ENCODE measurements around the gene INHBB.
"Not testable (repeated sequence)": the region's sequence is repeated elsewhere in the genome, so short reads cannot be mapped to it uniquely, and the experiment has no call there.

Gene INHBB

GRCh38 chr2:120316528-120317179 is 29.3 kb upstream of the INHBB start:
- DNase-seq, result no peak

GRCh38 chr2:120317180-120317533 is 28.8 kb upstream of the INHBB start:
- DNase-seq, result no peak

DNA sequence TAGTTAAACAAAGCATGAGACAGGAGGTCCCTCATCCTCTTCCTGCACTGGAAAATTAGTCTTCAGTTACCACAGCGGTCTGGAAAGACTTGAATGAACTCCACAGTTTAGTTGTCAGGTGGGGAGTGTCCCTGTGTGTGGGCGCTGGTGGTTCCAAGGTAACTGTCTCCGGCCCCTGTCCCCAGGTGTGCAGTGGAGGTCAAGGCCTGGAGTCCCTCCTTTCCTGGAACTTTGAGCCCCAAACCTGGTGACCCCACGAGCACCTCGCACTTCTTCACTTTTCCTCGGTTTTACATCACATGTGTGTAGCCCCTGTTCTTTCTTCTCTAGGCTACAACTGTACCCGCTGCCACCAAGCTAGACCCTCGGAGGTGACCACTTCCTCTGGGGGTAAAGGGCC is 28.0 kb upstream of the INHBB start:
- DNase-seq, result no peak

- DNase-seq, result no peak
Measured at GRCh38 chr2:120318626-120319025, 27.3 kb upstream of the INHBB start.

GRCh38 chr2:120319123-120319522 is 26.8 kb upstream of the INHBB start:
- DNase-seq, result no peak

GRCh38 chr2:120319686-120320317 is 26.1 kb upstream of the INHBB start:
- no peak for DNase-seq

- no peak for DNase-seq
Measured at GRCh38 chr2:120320318-120320851, 25.6 kb upstream of the INHBB start.

GRCh38 chr2:120320887-120321556 is 24.9 kb upstream of the INHBB start:
- not testable (repeated sequence) for DNase-seq

- DNase-seq, result no peak
Measured at GRCh38 chr2:120321721-120322284, 24.1 kb upstream of the INHBB start.

GRCh38 chr2:120322329-120322728 is 23.6 kb upstream of the INHBB start:
- no peak for DNase-seq

GRCh38 chr2:120323214-120323613 is 22.7 kb upstream of the INHBB start:
- no peak for DNase-seq

GRCh38 chr2:120323807-120324399 is 22.0 kb upstream of the INHBB start:
- DNase-seq, result no peak

- DNase-seq, result no peak
Measured at GRCh38 chr2:120324933-120325332, 21.0 kb upstream of the INHBB start.

GRCh38 chr2:120326066-120326465 is 19.9 kb upstream of the INHBB start:
- no peak for DNase-seq

- DNase-seq, result no peak
Measured at GRCh38 chr2:120330946-120331822, 14.8 kb upstream of the INHBB start.

DNA sequence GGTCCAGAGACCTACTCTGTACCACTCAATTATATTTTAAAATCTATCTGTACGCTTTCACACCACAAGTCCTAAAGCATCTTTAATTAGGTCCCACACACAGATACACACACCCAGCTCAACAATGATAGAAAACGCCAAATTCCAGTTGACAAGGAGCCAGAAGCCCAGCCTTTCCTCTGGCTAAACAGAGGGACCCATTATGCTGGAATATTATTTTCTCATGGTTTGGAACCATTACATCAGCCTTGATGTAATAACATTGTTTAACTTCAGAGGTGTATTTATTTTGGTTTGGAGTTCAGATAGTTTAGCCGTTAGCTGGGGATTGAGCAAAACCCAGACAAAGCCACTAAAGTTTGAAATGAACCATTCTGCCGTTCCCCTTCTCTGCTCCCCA is 14.0 kb upstream of the INHBB start:
- DNase-seq, result no peak

- no peak for DNase-seq
Measured at GRCh38 chr2:120332384-120332783, 13.6 kb upstream of the INHBB start.

GRCh38 chr2:120334068-120334467 is 11.9 kb upstream of the INHBB start:
- DNase-seq, result no peak

DNA sequence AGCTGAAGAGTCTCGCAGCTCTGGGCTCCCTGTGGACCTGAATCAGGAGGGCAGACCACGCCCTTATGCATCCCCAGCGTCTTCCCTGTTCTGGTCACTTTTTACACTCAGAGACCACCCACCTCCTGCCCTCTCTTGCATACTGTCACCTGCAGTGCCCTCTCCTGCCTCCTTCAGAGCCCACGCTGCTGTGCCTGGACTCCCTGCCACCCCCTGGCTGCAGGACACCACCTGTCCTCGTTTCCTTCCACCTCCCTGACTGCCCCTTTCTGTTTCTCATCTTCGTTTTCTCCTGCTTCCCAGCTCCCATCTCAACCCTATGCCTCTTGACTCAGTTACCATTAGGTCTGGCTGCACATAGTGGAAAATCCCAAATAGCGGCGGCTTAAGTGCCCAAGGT is 9.2 kb upstream of the INHBB start:
- DNase-seq, result no peak

DNA sequence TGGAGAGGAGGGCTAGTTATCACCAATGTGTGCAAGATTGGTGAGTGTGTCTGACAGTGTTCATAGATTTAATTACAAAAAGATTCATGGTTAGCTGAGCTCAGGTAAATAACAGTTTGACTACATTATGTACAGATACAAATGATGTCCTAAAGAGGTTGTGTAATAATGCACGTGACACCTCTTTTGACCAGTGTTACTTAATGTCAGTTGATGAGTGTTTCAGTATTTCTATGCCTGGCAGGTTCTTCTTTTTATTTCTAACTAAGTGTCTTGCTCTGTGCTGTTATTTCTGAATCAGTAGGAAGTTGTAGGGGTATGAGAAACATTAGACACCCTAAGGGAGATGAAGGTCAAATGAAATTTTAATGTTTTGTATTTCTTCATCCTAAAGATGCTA is 7.9 kb upstream of the INHBB start:
- no peak for DNase-seq

GRCh38 chr2:120341977-120342376 is 4.0 kb upstream of the INHBB start:
- DNase-seq, result no peak

- no peak for DNase-seq
Measured at GRCh38 chr2:120342446-120342845, 3.5 kb upstream of the INHBB start.

- DNase-seq, result no peak
Measured at GRCh38 chr2:120343100-120343432, 2.9 kb upstream of the INHBB start.
